Glutamatergic neuron (in vitro differentiated cells): Measurements from ENCODE around the gene CD4. TPM values are rescaled to one million over a fixed set of nuclear protein-coding genes. Genes with fewer than 3 reads are reported as not detected.

ENCODE experiments used
- DNase-seq: peaks from one replicate; pipeline ENCODE4 v3.0.0; 2022
- H3K27ac Mint-ChIP-seq: one replicate; pipeline ENCODE4 v1.8.0; 2020; ENCODE audit warnings: mild to moderate bottlenecking, mixed read lengths, inconsistent platforms; ENCODE audit not compliant: unreplicated experiment
- H3K27me3 Mint-ChIP-seq: one replicate; pipeline ENCODE4 v1.8.0; 2020; ENCODE audit warnings: mild to moderate bottlenecking, moderate library complexity, mixed read lengths, inconsistent platforms; ENCODE audit not compliant: unreplicated experiment
- H3K36me3 Mint-ChIP-seq: one replicate; pipeline ENCODE4 v1.8.0; 2020; ENCODE audit warnings: mild to moderate bottlenecking, mixed read lengths, inconsistent platforms; ENCODE audit not compliant: unreplicated experiment
- H3K4me1 Mint-ChIP-seq: one replicate; pipeline ENCODE4 v1.8.0; 2020; ENCODE audit warnings: mild to moderate bottlenecking, low read depth, mixed read lengths, inconsistent platforms; ENCODE audit not compliant: unreplicated experiment
- H3K4me3 Mint-ChIP-seq: one replicate; pipeline ENCODE4 v1.8.0; 2020; ENCODE audit warnings: mild to moderate bottlenecking, mixed read lengths, inconsistent platforms; ENCODE audit not compliant: unreplicated experiment
- H3K9me3 Mint-ChIP-seq: one replicate; pipeline ENCODE4 v1.8.0; 2020; ENCODE audit warnings: mild to moderate bottlenecking, moderate library complexity, mixed read lengths, inconsistent platforms; ENCODE audit not compliant: unreplicated experiment
- total RNA-seq: library from RNA; stranded (reverse); fragmentation: NEBNext Ultra II Directional; extraction: Animal tissue kit (Norgen Biotek cat#: 25700); gene quantifications from one replicate; pipeline ENCODE4 v1.2.1, GENCODE V29; 2021; ENCODE audit not compliant: unreplicated experiment
- TF ChIP-seq, protein P1 (sequence below): fragments of 200-600 bp; sonication (generic); IDR thresholded peaks from one replicate; pipeline ENCODE4 v1.5.0; 2021; ENCODE audit not compliant: partially characterized antibody, unreplicated experiment

Gene CD4
- total RNA-seq, 1 donor from 2014 or later = 0.17 TPM

DNA sequence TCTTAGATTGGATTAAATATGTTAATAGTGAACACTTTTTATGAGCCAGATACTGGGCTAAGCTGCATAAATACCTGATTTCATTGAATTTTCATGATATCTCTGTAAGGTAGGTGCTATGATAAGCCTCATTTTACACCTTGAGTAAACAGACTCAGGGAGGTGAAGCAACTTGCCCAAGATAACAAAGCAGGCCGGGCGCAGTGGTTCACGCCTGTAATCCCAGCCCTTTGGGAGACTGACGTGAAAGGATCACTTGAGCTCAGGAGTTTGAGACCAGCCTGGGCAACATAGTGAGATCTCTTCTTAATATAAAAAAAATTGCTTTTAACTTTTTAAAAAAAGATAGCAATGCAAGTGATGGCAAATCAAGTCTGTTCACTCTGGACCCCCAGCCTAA lies 52.7 kb downstream of the CD4 start:
- DNase-seq = no peak
- peaks cover 5% of the 10 kb centered on the region for H3K9me3 Mint-ChIP-seq
- H3K27me3 Mint-ChIP-seq = peaks cover 14% of the 10 kb centered on the region
- TF ChIP-seq, protein P1, sequence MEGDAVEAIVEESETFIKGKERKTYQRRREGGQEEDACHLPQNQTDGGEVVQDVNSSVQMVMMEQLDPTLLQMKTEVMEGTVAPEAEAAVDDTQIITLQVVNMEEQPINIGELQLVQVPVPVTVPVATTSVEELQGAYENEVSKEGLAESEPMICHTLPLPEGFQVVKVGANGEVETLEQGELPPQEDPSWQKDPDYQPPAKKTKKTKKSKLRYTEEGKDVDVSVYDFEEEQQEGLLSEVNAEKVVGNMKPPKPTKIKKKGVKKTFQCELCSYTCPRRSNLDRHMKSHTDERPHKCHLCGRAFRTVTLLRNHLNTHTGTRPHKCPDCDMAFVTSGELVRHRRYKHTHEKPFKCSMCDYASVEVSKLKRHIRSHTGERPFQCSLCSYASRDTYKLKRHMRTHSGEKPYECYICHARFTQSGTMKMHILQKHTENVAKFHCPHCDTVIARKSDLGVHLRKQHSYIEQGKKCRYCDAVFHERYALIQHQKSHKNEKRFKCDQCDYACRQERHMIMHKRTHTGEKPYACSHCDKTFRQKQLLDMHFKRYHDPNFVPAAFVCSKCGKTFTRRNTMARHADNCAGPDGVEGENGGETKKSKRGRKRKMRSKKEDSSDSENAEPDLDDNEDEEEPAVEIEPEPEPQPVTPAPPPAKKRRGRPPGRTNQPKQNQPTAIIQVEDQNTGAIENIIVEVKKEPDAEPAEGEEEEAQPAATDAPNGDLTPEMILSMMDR = no peak
- peak overlapping the region; percentile 52 for H3K4me3 Mint-ChIP-seq
- peaks cover 23% of the 10 kb centered on the region for H3K4me1 Mint-ChIP-seq
- H3K36me3 Mint-ChIP-seq = peaks cover 5% of the 10 kb centered on the region
- H3K27ac Mint-ChIP-seq = peak overlapping the region; percentile 48

DNA sequence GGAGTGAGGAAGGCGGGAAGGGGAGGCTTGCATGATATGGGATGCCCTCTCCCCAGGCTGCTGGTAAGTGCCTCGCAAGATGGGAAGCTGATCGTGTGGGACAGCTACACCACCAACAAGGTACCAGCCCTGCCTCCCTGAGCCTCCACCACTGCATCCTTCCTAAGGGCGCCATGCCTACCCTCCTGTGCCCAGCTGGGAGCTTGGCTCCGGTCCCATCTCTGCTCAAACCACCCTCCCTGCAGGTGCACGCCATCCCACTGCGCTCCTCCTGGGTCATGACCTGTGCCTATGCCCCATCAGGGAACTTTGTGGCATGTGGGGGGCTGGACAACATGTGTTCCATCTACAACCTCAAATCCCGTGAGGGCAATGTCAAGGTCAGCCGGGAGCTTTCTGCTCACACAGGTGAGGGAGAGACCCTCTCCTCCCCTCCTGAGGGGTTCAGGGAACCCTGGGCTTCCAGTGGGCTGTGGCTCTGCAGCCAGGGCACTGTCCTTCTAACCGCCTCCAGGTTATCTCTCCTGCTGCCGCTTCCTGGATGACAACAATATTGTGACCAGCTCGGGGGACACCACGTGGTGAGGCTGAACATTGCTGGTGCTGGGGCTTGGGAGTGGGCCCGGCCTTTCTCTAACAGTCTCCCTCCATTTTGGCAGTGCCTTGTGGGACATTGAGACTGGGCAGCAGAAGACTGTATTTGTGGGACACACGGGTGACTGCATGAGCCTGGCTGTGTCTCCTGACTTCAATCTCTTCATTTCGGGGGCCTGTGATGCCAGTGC lies 54.0 kb downstream of the CD4 start:
- TF ChIP-seq, protein P1 = no peak
- peaks cover 8% of the 10 kb centered on the region for H3K9me3 Mint-ChIP-seq
- H3K4me1 Mint-ChIP-seq = peaks cover 19% of the 10 kb centered on the region
- H3K4me3 Mint-ChIP-seq = no peak overlapping the region
- peak overlapping the region; percentile 28 for H3K27ac Mint-ChIP-seq
- peaks cover 2% of the 10 kb centered on the region for H3K36me3 Mint-ChIP-seq
- H3K27me3 Mint-ChIP-seq = peaks cover 15% of the 10 kb centered on the region
- DNase-seq = no peak

DNA sequence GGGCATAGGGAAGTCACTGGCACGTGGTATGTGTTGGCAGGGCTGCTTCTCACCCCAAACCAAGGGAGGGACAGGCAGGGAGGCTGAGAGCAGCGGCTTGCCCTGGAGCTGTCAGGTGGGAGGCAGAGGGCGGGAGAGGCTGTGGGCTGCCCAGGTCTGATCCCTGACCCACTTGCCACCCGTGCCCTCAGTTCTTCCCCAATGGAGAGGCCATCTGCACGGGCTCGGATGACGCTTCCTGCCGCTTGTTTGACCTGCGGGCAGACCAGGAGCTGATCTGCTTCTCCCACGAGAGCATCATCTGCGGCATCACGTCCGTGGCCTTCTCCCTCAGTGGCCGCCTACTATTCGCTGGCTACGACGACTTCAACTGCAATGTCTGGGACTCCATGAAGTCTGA lies 56.1 kb downstream of the CD4 start:
- Mint-ChIP-seq H3K4me3 (no peak overlapping the region), H3K27ac (no peak overlapping the region), H3K27me3 (peaks cover 11% of the 10 kb centered on the region), H3K4me1 (peaks cover 8% of the 10 kb centered on the region), H3K9me3 (peaks cover 6% of the 10 kb centered on the region), H3K36me3 (no peaks in the 10 kb centered on the region)
- DNase-seq = no peak
- TF ChIP-seq, protein P1 = no peak

DNA sequence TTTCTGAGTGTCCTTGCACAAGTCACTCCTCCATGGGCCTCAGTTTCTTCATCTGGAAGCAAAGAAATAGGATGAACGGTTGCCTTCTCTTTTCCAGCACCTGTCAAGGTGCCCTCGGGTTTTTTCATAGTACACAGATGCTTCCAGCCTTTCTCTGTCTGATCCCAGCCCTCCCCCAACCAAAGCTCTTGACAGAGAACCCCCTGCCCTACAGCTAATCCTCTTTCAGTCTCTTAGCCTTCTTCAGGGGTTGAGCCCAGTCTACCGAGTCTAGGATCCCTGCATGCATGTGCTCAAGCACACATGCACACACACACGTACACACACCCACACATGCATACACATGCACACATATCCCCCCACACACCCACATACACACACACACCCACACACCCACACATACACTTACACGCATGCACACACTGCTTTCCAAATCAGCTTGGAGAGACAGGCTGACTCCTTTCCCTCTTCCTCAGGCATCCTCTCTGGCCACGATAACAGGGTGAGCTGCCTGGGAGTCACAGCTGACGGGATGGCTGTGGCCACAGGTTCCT lies 57.1 kb downstream of the CD4 start:
- H3K36me3 Mint-ChIP-seq = no peaks in the 10 kb centered on the region
- DNase-seq = no peak
- H3K27me3 Mint-ChIP-seq = peaks cover 12% of the 10 kb centered on the region
- peaks cover 8% of the 10 kb centered on the region for H3K9me3 Mint-ChIP-seq
- TF ChIP-seq, protein P1 = no peak
- H3K27ac Mint-ChIP-seq = no peak overlapping the region
- no peak overlapping the region for H3K4me3 Mint-ChIP-seq
- H3K4me1 Mint-ChIP-seq = peaks cover 9% of the 10 kb centered on the region

DNA sequence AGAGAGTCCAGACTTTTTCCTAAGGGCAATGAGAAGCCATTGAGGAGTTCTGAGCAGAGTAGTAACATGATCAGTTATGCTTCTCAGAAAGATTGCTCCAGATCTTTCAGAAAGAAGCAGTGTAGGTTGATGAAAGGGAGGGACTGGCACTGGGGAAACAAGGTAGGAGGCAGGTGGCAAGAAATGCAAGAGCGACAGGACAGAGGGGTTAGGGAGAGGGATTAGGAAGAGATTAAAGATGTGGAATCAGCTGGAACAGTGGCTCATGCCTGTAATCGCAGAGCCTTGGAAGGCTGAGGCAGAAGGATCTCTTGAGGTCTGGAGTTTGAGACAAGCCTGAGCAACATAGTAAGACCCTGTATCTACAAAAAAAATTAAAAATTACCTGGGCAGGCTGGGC lies 58.3 kb downstream of the CD4 start:
- Mint-ChIP-seq H3K9me3 (peaks cover 9% of the 10 kb centered on the region), H3K27ac (peak overlapping the region; percentile 25), H3K4me1 (peaks cover 4% of the 10 kb centered on the region), H3K36me3 (no peaks in the 10 kb centered on the region), H3K4me3 (no peak overlapping the region), H3K27me3 (peaks cover 17% of the 10 kb centered on the region)
- no peak for DNase-seq
- TF ChIP-seq, protein P1 = no peak
